B cell (primary cell): ENCODE results near the gene FOXN3. TPM values are rescaled to one million over a fixed set of nuclear protein-coding genes. Genes with fewer than 3 reads are reported as not detected.

Source experiments
- ATAC-seq: fragments of 200-7000 bp; cut with Tn5 transposase; one replicate; pipeline ENCODE4 v1.10.0; 2021; ENCODE audit warnings: low read depth, mild to moderate bottlenecking, moderate number of reproducible peaks, moderate library complexity
- CTCF ChIA-PET: fragments of 350-600 bp; sonication (Branson Sonifier 250); formaldehyde crosslinking; loops from one replicate; lab custom pipeline; 2021; ENCODE audit warnings: antibody characterized with exemption, inconsistent platforms; lab: Charles Lee
- POLR2A ChIA-PET: fragments of 350-600 bp; sonication (Branson Sonifier 250); formaldehyde crosslinking; loops from one replicate; lab custom pipeline; 2021; ENCODE audit warnings: antibody characterized with exemption; lab: Charles Lee
- DNase-seq: peaks from one replicate; pipeline ENCODE4 v3.0.0; 2013
- H2AFZ ChIP-seq: 2 replicates; pipeline ENCODE4 v1.6.1; 2012; ENCODE audit warnings: mild to moderate bottlenecking, low read depth, low read length; ENCODE audit not compliant: insufficient read depth, poor library complexity, severe bottlenecking
- H3K27ac ChIP-seq, 2 donors: 1 replicate in 1 of 2; 2 replicates in 1 of 2; pipeline ENCODE4 v1.5.1; 2012 to 2013; ENCODE audit warnings: low read length in 2 of 2, mild to moderate bottlenecking in 2 of 2, moderate library complexity in 1 of 2
- H3K27me3 ChIP-seq, 4 experiments: fragments of 200-600 bp in 1 of 4; sonication (generic) in 1 of 4; replicated peaks in 1 of 4; 1 replicate in 2 of 4; 2 replicates in 2 of 4; pipeline versions ENCODE4 v1.6.1 to v1.7.0; 2013 to 2016; ENCODE audit warnings: low read length in 3 of 4, mild to moderate bottlenecking in 2 of 4, mixed read lengths in 1 of 4, moderate library complexity in 1 of 4; ENCODE audit not compliant: insufficient read depth in 4 of 4, control insufficient read depth in 3 of 4; ENCODE audit errors: control extremely low read depth in 1 of 4
- H3K36me3 ChIP-seq, 2 experiments: replicated peaks in 1 of 2; 1 replicate in 1 of 2; 2 replicates in 1 of 2; pipeline versions ENCODE4 v1.6.1 to v1.7.1; 2013; ENCODE audit warnings: low read length in 1 of 2; ENCODE audit not compliant: insufficient read depth in 2 of 2, control insufficient read depth in 1 of 2; ENCODE audit errors: control extremely low read depth in 1 of 2, extremely low read depth in 1 of 2
- H3K4me1 ChIP-seq, 2 donors: fragments of 200-600 bp in 1 of 2; sonication (generic) in 1 of 2; 1 replicate in 1 of 2; 2 replicates in 1 of 2; pipeline versions ENCODE4 v1.5.1 to v1.6.1; 2013 to 2017; ENCODE audit warnings: low read length in 2 of 2; ENCODE audit not compliant: control insufficient read depth in 2 of 2, insufficient read depth in 2 of 2
- H3K4me2 ChIP-seq: replicated peaks from 2 replicates; pipeline ENCODE3; 2012; ENCODE audit warnings: mild to moderate bottlenecking, low read depth, low read length; ENCODE audit not compliant: poor library complexity, severe bottlenecking
- H3K4me3 ChIP-seq, 5 experiments: fragments of 200-600 bp in 1 of 5; sonication (generic) in 1 of 5; 1 replicate in 3 of 5; 2 replicates in 2 of 5; pipeline versions ENCODE4 v1.5.1 to v1.7.0; 2011 to 2016; ENCODE audit warnings: low read length in 4 of 5, mild to moderate bottlenecking in 4 of 5, low read depth in 2 of 5, control low read depth in 1 of 5, moderate library complexity in 1 of 5; ENCODE audit not compliant: insufficient read depth in 1 of 5; ENCODE audit errors: control extremely low read depth in 1 of 5, extremely low read depth in 1 of 5
- H3K79me2 ChIP-seq: fragments of 200-600 bp; sonication (generic); one replicate; pipeline ENCODE4 v1.6.0; 2016; ENCODE audit warnings: low read length; ENCODE audit not compliant: control insufficient read depth, insufficient read depth
- H3K9ac ChIP-seq: fragments of 200-600 bp; sonication (generic); 2 replicates; pipeline ENCODE4 v1.6.1; 2017; ENCODE audit warnings: mild to moderate bottlenecking, low read length, moderate library complexity
- H3K9me3 ChIP-seq, 3 donors: one replicate each; pipeline versions ENCODE4 v1.6.1 to v1.7.1; 2013; ENCODE audit warnings: low read length in 2 of 3; ENCODE audit not compliant: control insufficient read depth in 2 of 3, insufficient read depth in 1 of 3; ENCODE audit errors: control extremely low read depth in 1 of 3
- H4K20me1 ChIP-seq: 2 replicates; pipeline ENCODE4 v1.6.0; 2012; ENCODE audit warnings: mild to moderate bottlenecking, low read length; ENCODE audit not compliant: insufficient read depth, control insufficient read depth, poor library complexity, severe bottlenecking
- H3K27ac Mint-ChIP-seq: one replicate; pipeline ENCODE4 v1.8.0; 2021; ENCODE audit warnings: mixed read lengths
- H3K27me3 Mint-ChIP-seq: one replicate; pipeline ENCODE4 v1.8.0; 2021; ENCODE audit warnings: mixed read lengths
- H3K4me1 Mint-ChIP-seq: one replicate; pipeline ENCODE4 v1.8.0; 2021; ENCODE audit warnings: mixed read lengths
- H3K4me3 Mint-ChIP-seq: one replicate; pipeline ENCODE4 v1.8.0; 2021; ENCODE audit warnings: mixed read lengths
- H3K9me3 Mint-ChIP-seq: one replicate; pipeline ENCODE4 v1.8.0; 2022; ENCODE audit warnings: mixed read lengths; ENCODE audit not compliant: insufficient read depth
- CTCF ChIP-seq: fragments of 200-600 bp; IDR thresholded peaks from one replicate; pipeline ENCODE4 v1.8.0; 2022; ENCODE audit warnings: antibody characterized with exemption, mild to moderate bottlenecking
- EZH2 ChIP-seq: IDR thresholded peaks from 2 replicates; pipeline ENCODE4 v1.6.1; 2012; ENCODE audit warnings: borderline replicate concordance, low read depth, mild to moderate bottlenecking, moderate library complexity, low read length; ENCODE audit not compliant: insufficient read depth, poor library complexity, severe bottlenecking
- WGBS: methylation state at CpG from one replicate; pipeline ENCODE4 v1.1.5; 2013; ENCODE audit warnings: missing lambda C conversion rate; ENCODE audit not compliant: insufficient coverage; 5-methylcytosine and 5-hydroxymethylcytosine counted together
- intact Hi-C: fragments of 100-400 bp; cut with micrococcal nuclease; formaldehyde crosslinking; loops from one replicate; pipeline ENCODE4 v1.10.0; 2022
- polyA plus RNA-seq: library from polyadenylated mRNA; depleted of rRNA; stranded (reverse); fragments of >200 nt; gene quantifications from 2 replicates; pipeline ENCODE4 v1.2.3, GENCODE V29; 2012
- total RNA-seq, 2 donors: library from RNA; stranded (reverse); fragments of 120-200 nt in 1 of 2; gene quantifications; 1 replicate in 1 of 2; 2 replicates in 1 of 2; pipeline versions ENCODE4 v1.2.3 to v1.2.4, GENCODE V29; 2013 to 2022

Gene FOXN3
- total and polyA plus RNA-seq, 2 donors (not counting 1 experiment from before 2014, with no cell fraction given): 80.6 to 98.2 TPM

- no peaks in the 10 kb centered on the region for H3K36me3 ChIP-seq
- H3K79me2 ChIP-seq: peaks cover 26% of the 10 kb centered on the region
- no peak overlapping the region for H3K27ac ChIP-seq
- no peak for DNase-seq
- no peaks in the 10 kb centered on the region for H3K9me3 ChIP-seq
- Mint-ChIP-seq H3K27ac (peak overlapping the region; percentile 67), H3K4me3 (no peak overlapping the region), H3K27me3 (no peaks in the 10 kb centered on the region), H3K4me1 (peaks cover 36% of the 10 kb centered on the region), H3K9me3 (no peaks in the 10 kb centered on the region)
- TF ChIP-seq CTCF: no peak
- TF ChIP-seq EZH2: no peak
- intact Hi-C loops: no loop called here
- WGBS: 93% methylated on average over 5 of the region's 15 CpGs
- POLR2A ChIA-PET: no interaction called here
- H3K4me3 ChIP-seq: no peak overlapping the region
- CTCF ChIA-PET: interaction anchor here (0.6 kb wide), 2 partner anchors 244 to 333 kb away, joined by 3 read pairs; no protein-coding TSS in a partner anchor
- H3K4me2 ChIP-seq: no peak overlapping the region
- ATAC-seq: no peak
- H4K20me1 ChIP-seq: no peaks in the 10 kb centered on the region
- no peaks in the 10 kb centered on the region for H3K27me3 ChIP-seq
- peaks cover 23 to 34% of the 10 kb centered on the region in 2 donors for H3K4me1 ChIP-seq
- no peak overlapping the region for H2AFZ ChIP-seq
- H3K9ac ChIP-seq: no peak overlapping the region
Observed at GRCh38 chr14:89435892-89436656, 19.0 kb upstream of the FOXN3 start.

GRCh38 chr14:89435492-89435891 is 18.5 kb upstream of the FOXN3 start:
- Histone ChIP-seq H3K9me3 (no peaks in the 10 kb centered on the region), H3K4me3 (no peak overlapping the region), H3K4me1 (peaks cover 25 to 36% of the 10 kb centered on the region in 2 donors), H3K27me3 (no peaks in the 10 kb centered on the region), H3K79me2 (peaks cover 22% of the 10 kb centered on the region), H3K27ac (no peak overlapping the region), H4K20me1 (no peaks in the 10 kb centered on the region), H2AFZ (no peak overlapping the region), H3K4me2 (no peak overlapping the region), H3K36me3 (no peaks in the 10 kb centered on the region), H3K9ac (no peak overlapping the region)
- Mint-ChIP-seq H3K27me3 (no peaks in the 10 kb centered on the region), H3K27ac (peak overlapping the region; percentile 1), H3K9me3 (no peaks in the 10 kb centered on the region), H3K4me3 (no peak overlapping the region), H3K4me1 (peaks cover 41% of the 10 kb centered on the region)
- ChIA-PET POLR2A (no interaction called here), CTCF (interaction anchor here (0.5 to 0.6 kb wide), 3 partner anchors 218 to 334 kb away, joined by 3 read pairs; no protein-coding TSS in a partner anchor)
- ATAC-seq (no peak), DNase-seq (no peak)
- 89% methylated on average over 5 of the region's 7 CpGs for WGBS
- TF ChIP-seq EZH2 (no peak), CTCF (no peak)
- intact Hi-C loops: no loop called here
